ENCODE measurements around the gene NOS1AP.
"Not testable (repeated sequence)": the region's sequence is repeated elsewhere in the genome, so short reads cannot be mapped to it uniquely, and the experiment has no call there.

Gene NOS1AP

GRCh38 chr1:162195567-162195966 lies 126.1 kb downstream of the NOS1AP start:
- DNase-seq (ENCODE audit: low read depth): no peak

GRCh38 chr1:162196387-162196786 lies 126.9 kb downstream of the NOS1AP start:
- no peak for DNase-seq (ENCODE audit: low read depth)

- no peak for DNase-seq (ENCODE audit: low read depth)
These were observed 127.6 kb downstream of the NOS1AP start for GRCh38 chr1:162197041-162197531.

- no peak for DNase-seq (ENCODE audit: low read depth)
These were observed 128.3 kb downstream of the NOS1AP start for GRCh38 chr1:162197615-162198421.

GRCh38 chr1:162200096-162200847 lies 130.8 kb downstream of the NOS1AP start:
- DNase-seq (ENCODE audit: low read depth): no peak

- DNase-seq (ENCODE audit: low read depth): not testable (repeated sequence)
These were observed 131.6 kb downstream of the NOS1AP start for GRCh38 chr1:162201062-162201461.

- DNase-seq (ENCODE audit: low read depth): no peak
These were observed 134.8 kb downstream of the NOS1AP start for GRCh38 chr1:162204129-162204822.

- no peak for DNase-seq (ENCODE audit: low read depth)
These were observed 135.3 kb downstream of the NOS1AP start for GRCh38 chr1:162204823-162205155.

GRCh38 chr1:162206300-162206699 lies 136.8 kb downstream of the NOS1AP start:
- no peak for DNase-seq (ENCODE audit: low read depth)

- no peak for DNase-seq (ENCODE audit: low read depth)
These were observed 137.5 kb downstream of the NOS1AP start for GRCh38 chr1:162206749-162207635.

- no peak for DNase-seq (ENCODE audit: low read depth)
These were observed 138.4 kb downstream of the NOS1AP start for GRCh38 chr1:162207862-162208261.

- DNase-seq (ENCODE audit: low read depth): no peak
These were observed 140.7 kb downstream of the NOS1AP start for GRCh38 chr1:162210196-162210595.

- no peak for DNase-seq (ENCODE audit: low read depth)
These were observed 143.2 kb downstream of the NOS1AP start for GRCh38 chr1:162212713-162213112.

GRCh38 chr1:162213281-162213912 lies 143.9 kb downstream of the NOS1AP start:
- no peak for DNase-seq (ENCODE audit: low read depth)

- DNase-seq (ENCODE audit: low read depth): no peak
These were observed 144.7 kb downstream of the NOS1AP start for GRCh38 chr1:162214202-162214601.

GRCh38 chr1:162215902-162216301 lies 146.4 kb downstream of the NOS1AP start:
- no peak for DNase-seq (ENCODE audit: low read depth)

- DNase-seq (ENCODE audit: low read depth): no peak
These were observed 147.1 kb downstream of the NOS1AP start for GRCh38 chr1:162216604-162217003.

- DNase-seq (ENCODE audit: low read depth): no peak
These were observed 148.2 kb downstream of the NOS1AP start for GRCh38 chr1:162217706-162218105.

- no peak for DNase-seq (ENCODE audit: low read depth)
These were observed 149.1 kb downstream of the NOS1AP start for GRCh38 chr1:162218546-162218945.

GRCh38 chr1:162218975-162219374 lies 149.5 kb downstream of the NOS1AP start:
- DNase-seq (ENCODE audit: low read depth): no peak

GRCh38 chr1:162219461-162219860 lies 150.0 kb downstream of the NOS1AP start:
- DNase-seq (ENCODE audit: low read depth): no peak

Data from GM04503 (cell line).